C4-2B (cell line): Measurements from ENCODE around the gene DEGS1.

Experiments used
- H3K27ac ChIP-seq: fragments of 450-650 bp; 2 replicates; pipeline ENCODE4 v1.5.1; 2017
- ZFX ChIP-seq: fragments of 450-650 bp; IDR thresholded peaks from 2 replicates; pipeline ENCODE4 v1.6.1; 2017
- TF ChIP-seq, protein P1 (sequence below): fragments of 450-650 bp; conservative IDR thresholded peaks from 2 replicates; pipeline ENCODE4 v1.5.1; 2017; ENCODE audit warnings: mild to moderate bottlenecking

The DEGS1 gene

DNA sequence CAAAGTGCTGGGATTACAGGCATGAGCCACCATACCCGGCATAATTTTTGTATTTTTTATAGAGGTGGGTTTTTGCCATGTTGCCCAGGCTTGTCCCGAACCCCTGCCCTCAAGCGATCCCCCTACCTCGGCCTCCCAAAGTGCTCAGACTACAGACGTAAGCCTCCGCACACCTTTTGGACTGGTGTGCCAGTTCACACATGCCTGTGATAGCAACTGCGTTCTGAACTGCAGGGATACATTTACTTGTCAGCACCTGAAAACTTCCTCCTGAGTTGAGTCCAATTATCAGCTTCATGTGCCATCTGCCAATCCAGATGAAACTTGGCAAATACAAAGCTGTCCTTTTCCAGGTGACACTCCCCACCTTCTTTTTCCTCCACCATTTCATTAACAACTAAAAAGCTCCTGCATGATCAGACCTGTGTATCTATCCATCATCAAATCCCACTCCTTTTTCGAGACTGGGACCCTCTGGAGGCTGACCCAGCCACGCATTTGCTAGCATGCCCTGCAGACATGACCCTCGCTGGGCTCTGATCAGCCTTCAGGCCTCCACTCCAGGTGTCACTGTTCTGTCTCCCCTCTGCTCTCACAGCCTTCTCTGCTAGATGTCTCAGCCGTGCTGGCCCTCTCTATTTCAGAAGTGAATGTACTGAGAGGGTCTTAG, 2.1 kb upstream of the DEGS1 start:
- no peak for TF ChIP-seq ZFX
- TF ChIP-seq, protein P1, sequence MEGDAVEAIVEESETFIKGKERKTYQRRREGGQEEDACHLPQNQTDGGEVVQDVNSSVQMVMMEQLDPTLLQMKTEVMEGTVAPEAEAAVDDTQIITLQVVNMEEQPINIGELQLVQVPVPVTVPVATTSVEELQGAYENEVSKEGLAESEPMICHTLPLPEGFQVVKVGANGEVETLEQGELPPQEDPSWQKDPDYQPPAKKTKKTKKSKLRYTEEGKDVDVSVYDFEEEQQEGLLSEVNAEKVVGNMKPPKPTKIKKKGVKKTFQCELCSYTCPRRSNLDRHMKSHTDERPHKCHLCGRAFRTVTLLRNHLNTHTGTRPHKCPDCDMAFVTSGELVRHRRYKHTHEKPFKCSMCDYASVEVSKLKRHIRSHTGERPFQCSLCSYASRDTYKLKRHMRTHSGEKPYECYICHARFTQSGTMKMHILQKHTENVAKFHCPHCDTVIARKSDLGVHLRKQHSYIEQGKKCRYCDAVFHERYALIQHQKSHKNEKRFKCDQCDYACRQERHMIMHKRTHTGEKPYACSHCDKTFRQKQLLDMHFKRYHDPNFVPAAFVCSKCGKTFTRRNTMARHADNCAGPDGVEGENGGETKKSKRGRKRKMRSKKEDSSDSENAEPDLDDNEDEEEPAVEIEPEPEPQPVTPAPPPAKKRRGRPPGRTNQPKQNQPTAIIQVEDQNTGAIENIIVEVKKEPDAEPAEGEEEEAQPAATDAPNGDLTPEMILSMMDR: no peak
- peak overlapping the region; percentile 100 for H3K27ac ChIP-seq

DNA sequence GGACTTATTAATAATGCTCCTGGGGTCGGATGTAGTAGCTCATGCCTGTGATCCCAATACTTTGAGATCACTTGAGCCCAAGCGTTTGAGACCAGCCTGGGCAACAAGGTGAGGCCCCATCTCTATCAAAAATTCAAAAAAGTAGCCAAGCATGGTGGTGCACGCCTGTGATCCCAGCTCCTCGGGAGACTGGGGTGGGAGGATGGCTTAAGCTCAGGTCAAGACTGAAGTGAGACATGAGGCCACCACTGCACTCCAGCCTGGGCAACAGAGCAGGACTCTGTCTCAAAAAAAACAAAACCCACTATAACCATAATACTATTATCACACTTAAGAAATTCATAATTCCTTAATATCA, 1.6 kb upstream of the DEGS1 start:
- no peak for TF ChIP-seq ZFX
- TF ChIP-seq, protein P1: no peak
- peak overlapping the region; percentile 100 for H3K27ac ChIP-seq

DNA sequence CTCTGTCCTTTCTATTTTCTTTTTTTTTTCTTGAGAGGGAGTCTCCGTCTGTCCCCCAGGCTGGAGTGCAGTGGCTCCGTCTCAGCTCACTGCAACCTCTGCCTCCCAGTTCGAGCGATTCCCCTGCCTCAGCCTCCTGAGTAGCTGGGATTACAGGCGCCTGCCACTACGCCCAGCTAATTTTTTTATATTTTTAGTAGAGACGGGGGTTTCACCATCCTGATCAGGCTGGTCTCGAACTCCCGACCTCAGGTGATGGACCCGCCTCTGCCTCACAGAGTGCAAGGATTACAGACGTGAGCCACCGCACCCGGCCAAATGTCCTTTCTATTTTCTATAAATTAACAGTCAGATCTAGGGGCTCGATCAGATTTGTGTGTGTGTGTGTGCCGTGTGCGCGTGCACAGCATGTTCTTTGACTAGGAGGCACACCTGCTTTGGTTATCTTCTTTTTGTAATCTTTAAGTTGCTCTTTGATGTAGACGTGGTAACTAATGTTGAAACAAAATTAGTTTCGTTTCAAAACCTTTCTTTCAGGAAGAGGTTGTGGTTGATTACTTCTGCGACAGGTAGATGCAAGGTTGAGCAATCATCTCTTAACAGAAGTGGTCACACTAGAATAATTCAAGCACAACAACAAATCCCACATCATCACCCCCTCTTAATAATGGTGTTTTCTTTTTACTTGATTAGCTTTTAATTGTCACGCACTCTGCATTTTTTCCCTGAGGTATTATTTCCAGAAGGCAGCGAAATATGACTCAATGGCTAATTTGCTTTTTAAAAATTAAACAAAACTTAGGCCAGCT, 779 bp upstream of the DEGS1 start:
- TF ChIP-seq, protein P1: no peak
- TF ChIP-seq ZFX: no peak
- peak overlapping the region; percentile 100 for H3K27ac ChIP-seq

DNA sequence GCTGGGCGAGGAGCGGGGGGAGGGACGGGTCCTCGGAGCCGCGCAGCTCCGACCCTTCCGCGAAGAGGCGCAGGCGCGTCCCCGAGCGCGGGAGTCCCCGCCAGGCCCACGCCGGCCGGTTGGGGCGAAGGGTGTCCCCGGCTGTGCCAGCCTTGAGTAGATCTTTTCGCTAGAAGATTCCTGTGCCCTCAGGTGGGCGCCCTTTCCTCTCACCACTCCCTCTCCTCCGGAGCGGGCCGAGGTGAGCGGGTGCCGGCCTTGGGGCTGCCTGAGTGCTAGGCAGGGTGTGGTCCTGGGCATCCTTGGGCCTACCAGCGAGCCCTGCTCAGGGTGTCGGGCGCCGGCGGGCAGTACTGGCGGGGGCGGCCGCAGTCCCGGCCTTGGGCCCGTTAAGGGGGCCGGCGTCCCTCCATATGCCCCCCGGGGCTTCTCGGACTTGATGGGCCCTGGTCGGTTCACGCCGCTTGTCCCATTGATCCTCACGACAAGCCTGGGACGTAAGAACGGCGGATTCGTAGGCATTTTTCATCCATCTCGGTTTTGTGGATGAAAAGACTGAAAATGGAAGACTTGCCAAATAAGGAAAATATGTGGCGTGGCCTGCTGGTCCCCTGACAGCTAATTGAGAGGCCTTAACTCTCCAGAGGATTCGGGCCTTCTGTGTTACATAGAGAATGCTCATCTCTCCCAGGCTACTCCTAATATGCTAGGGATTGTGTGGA, 712 bp downstream of the DEGS1 start:
- TF ChIP-seq ZFX: peak; percentile 89
- TF ChIP-seq, protein P1: no peak
- H3K27ac ChIP-seq: peak overlapping the region; percentile 100

DNA sequence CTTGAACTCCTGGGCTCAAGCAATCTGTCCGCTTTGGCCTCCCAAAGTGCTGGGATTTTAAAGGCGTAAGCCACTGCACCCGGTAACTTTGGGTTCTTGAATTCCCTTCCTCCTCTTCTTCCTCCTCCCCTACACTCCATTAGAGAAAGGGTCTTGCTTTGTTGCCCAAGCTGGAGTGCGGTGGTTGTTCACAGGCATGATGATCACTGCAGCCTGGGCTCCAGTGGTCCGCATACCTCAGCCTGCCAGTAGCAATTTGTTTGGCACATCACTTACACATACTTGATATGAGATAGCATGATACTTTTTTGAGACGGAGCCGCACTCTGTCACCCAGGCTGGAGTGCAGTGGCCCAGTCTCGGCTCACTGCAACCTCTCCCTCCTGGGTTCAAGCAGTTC, 2.2 kb downstream of the DEGS1 start:
- TF ChIP-seq, protein P1: no peak
- TF ChIP-seq ZFX: no peak
- H3K27ac ChIP-seq: peak overlapping the region; percentile 100

DNA sequence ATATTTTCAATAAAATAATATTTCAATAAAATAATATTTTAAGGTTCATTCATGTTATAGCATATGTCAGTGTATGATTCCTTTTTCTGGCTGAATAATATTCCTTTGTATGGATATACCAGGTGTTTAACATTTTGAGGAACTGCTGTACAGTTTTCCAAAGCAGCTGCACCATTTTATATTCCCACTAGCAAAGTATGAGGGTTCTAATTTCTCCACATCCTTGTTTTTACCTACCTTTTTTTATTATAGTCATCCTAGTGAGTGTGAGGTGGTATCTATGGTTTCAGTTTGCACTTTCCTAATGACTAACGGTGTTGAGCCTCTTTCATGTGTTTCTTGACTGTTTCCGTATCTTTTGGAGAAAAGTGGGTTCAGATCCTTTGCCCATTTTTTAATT, 5.2 kb downstream of the DEGS1 start:
- TF ChIP-seq, protein P1: no peak
- no peak overlapping the region for H3K27ac ChIP-seq

DNA sequence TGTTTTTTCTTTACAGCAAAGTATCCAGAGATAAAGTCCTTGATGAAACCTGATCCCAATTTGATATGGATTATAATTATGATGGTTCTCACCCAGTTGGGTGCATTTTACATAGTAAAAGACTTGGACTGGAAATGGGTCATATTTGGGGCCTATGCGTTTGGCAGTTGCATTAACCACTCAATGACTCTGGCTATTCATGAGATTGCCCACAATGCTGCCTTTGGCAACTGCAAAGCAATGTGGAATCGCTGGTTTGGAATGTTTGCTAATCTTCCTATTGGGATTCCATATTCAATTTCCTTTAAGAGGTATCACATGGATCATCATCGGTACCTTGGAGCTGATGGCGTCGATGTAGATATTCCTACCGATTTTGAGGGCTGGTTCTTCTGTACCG, 6.5 kb downstream of the DEGS1 start:
- H3K27ac ChIP-seq: no peak overlapping the region

More for the DNA sequence above, 6.5 kb downstream of the DEGS1 start:
- no peak for TF ChIP-seq ZFX
- TF ChIP-seq, protein P1: no peak
